SU-DHL-6 (cell line): ENCODE measurements around the gene DIO3.

Experiments
- H2AFZ ChIP-seq: fragments of 200-600 bp; sonication (generic); 2 replicates; pipeline ENCODE4 v1.6.1; 2014; ENCODE audit warnings: low read depth, mild to moderate bottlenecking, moderate library complexity, mixed read lengths, antibody characterized with exemption, low read length; ENCODE audit not compliant: severe bottlenecking
- H3F3A ChIP-seq: fragments of 200-600 bp; shearing (Covaris generic); 2 replicates; pipeline ENCODE4 v1.6.0; 2016; ENCODE audit warnings: antibody characterized with exemption, mild to moderate bottlenecking; ENCODE audit not compliant: insufficient read depth
- H3K27ac ChIP-seq: fragments of 200-600 bp; sonication (generic); 2 replicates; pipeline ENCODE4 v1.5.1; 2016; ENCODE audit warnings: low read depth, mild to moderate bottlenecking, low read length, moderate library complexity, mixed read lengths
- H3K27me3 ChIP-seq: fragments of 200-600 bp; sonication (generic), shearing (Covaris generic); 2 replicates; pipeline ENCODE4 v1.6.0; 2014; ENCODE audit warnings: mild to moderate bottlenecking, low read length
- H3K36me3 ChIP-seq: fragments of 200-600 bp; sonication (generic); 2 replicates; pipeline ENCODE4 v1.6.1; 2014; ENCODE audit warnings: mild to moderate bottlenecking, low read length, mixed read lengths
- H3K4me2 ChIP-seq: fragments of 300-600, 200-600 bp; shearing (Covaris generic), sonication (generic); 2 replicates; pipeline ENCODE4 v1.6.0; 2014; ENCODE audit warnings: low read length, low read depth, mild to moderate bottlenecking; ENCODE audit not compliant: poor library complexity, severe bottlenecking
- H3K4me3 ChIP-seq: fragments of 200-600 bp; sonication (generic); 2 replicates; pipeline ENCODE4 v1.5.1; 2014; ENCODE audit warnings: antibody characterized with exemption, low read length, mild to moderate bottlenecking, mixed read lengths; ENCODE audit not compliant: insufficient read depth, poor library complexity, severe bottlenecking
- H3K79me2 ChIP-seq: fragments of 200-600 bp; sonication (generic); 2 replicates; pipeline ENCODE4 v1.6.1; 2014; ENCODE audit warnings: mild to moderate bottlenecking, low read length, moderate library complexity; ENCODE audit not compliant: insufficient read depth
- H3K9ac ChIP-seq: fragments of 200-600 bp; sonication (generic); 2 replicates; pipeline ENCODE4 v1.7.0; 2014; ENCODE audit warnings: mild to moderate bottlenecking, low read length
- H3K9me2 ChIP-seq: fragments of 200-600 bp; sonication (generic); replicated peaks from 2 replicates; pipeline ENCODE4 v1.6.1; 2014; ENCODE audit warnings: low read length; ENCODE audit not compliant: insufficient read depth
- H3K9me3 ChIP-seq: fragments of 200-600 bp; sonication (generic); 2 replicates; pipeline ENCODE4 v1.6.1; 2014; ENCODE audit warnings: low read length, mixed read lengths; ENCODE audit not compliant: insufficient read depth
- H4K20me1 ChIP-seq: fragments of 200-600 bp; sonication (generic); 2 replicates; pipeline ENCODE4 v1.6.1; 2014; ENCODE audit warnings: low read depth, mild to moderate bottlenecking, antibody characterized with exemption, low read length, moderate library complexity, mixed read lengths
- EZH2phosphoT487 ChIP-seq: fragments of 200-600 bp; sonication (generic), shearing (Covaris generic); conservative IDR thresholded peaks from 2 replicates; pipeline ENCODE4 v1.6.1; 2018; ENCODE audit warnings: mild to moderate bottlenecking, antibody characterized with exemption, low read length, moderate library complexity, mixed read lengths
- TF ChIP-seq, protein P1 (sequence below): fragments of 200-600 bp; sonication (generic); IDR thresholded peaks from one replicate; pipeline ENCODE4 v1.5.1; 2017; ENCODE audit warnings: antibody characterized with exemption, mild to moderate bottlenecking, low read length, moderate library complexity; ENCODE audit not compliant: insufficient read depth, poor library complexity, severe bottlenecking

DIO3 gene

DNA sequence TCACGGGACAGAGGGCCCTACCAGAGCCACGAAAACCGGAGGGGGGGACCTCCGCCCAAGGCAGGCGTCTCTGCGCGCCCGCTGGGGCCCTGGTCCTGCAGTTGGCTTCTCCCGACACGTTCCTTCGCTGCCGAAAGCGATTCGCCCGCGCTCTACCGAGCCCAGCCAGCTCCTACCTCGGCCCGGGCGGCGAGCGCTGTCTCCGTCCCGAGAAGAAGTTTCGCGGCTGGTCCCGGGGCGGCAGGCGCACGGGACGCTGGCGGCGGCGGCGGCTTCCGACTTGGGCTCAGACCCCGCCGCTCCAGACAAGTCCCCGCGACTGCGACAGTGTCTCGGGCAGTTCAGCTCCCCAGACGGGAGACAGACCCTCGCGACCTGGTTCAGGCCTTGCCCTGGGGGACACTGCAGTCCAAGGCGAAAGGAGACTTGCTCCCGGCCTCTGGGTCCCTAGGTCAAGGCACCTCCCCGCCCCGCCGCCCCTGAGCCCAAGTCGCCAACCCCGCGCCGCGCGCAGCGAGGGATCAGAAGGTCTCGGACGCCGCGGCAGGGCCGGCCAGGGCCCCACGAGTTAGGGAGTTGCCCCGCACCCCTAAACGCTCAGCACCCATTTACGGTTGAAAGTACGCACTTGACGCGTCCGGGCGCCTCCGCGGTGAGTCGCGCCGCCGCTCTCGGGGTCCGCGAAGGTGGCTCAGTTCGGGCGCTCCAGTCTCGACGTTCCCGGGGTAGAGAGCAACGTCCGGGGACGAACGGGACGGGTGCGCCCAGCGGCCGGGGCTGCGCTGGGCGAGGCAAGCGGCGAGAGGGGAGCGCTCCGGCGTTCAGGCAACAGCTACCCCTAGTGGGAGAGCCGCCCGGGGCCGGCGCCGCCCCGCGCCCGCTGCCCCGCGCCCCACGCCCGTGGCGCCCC lies 1.4 kb upstream of the DIO3 start:
- H3K4me2 ChIP-seq, result no peak overlapping the region
- H3K9me3 ChIP-seq, result no peaks in the 10 kb centered on the region
- H3K4me3 ChIP-seq, result no peak overlapping the region
- no peak for TF ChIP-seq EZH2phosphoT487
- TF ChIP-seq, protein P1, sequence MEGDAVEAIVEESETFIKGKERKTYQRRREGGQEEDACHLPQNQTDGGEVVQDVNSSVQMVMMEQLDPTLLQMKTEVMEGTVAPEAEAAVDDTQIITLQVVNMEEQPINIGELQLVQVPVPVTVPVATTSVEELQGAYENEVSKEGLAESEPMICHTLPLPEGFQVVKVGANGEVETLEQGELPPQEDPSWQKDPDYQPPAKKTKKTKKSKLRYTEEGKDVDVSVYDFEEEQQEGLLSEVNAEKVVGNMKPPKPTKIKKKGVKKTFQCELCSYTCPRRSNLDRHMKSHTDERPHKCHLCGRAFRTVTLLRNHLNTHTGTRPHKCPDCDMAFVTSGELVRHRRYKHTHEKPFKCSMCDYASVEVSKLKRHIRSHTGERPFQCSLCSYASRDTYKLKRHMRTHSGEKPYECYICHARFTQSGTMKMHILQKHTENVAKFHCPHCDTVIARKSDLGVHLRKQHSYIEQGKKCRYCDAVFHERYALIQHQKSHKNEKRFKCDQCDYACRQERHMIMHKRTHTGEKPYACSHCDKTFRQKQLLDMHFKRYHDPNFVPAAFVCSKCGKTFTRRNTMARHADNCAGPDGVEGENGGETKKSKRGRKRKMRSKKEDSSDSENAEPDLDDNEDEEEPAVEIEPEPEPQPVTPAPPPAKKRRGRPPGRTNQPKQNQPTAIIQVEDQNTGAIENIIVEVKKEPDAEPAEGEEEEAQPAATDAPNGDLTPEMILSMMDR, result no peak
- H3K9ac ChIP-seq, result no peak overlapping the region
- no peak overlapping the region for H3K27ac ChIP-seq
- no peaks in the 10 kb centered on the region for H3F3A ChIP-seq
- no peaks in the 10 kb centered on the region for H3K27me3 ChIP-seq
- no peaks in the 10 kb centered on the region for H3K9me2 ChIP-seq
- H3K36me3 ChIP-seq, result no peaks in the 10 kb centered on the region
- H2AFZ ChIP-seq, result no peak overlapping the region
- H3K79me2 ChIP-seq, result no peaks in the 10 kb centered on the region
- no peaks in the 10 kb centered on the region for H4K20me1 ChIP-seq

DNA sequence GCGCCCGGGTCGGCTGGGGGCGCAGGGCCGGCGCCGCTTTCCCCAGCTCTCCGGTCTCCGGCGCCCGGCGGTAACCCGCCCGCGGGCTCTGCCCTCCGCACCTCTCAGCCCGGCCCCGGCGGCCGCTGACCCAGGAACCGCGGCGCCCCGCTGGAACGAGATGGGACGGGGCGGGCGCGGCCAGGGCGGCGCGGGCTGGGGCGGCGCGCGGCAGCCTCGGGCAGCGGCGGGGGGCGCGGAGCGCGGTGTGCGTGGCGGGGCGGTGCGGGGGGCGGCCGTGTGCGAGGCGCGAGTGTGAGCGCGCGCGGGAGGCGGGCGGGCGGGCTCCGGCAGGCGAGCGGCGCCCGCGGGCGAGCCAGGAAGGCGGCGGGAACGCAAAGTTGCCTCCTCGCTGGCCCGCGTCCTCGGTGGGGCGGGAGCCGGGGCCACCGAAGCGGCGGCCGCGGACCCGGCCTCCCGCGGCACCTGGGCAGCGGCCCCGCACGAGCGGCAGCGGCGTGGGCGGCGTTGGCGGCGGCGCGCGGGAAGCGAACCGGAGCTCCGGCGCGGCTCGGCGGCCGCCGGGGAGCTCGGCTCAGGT lies 671 bp upstream of the DIO3 start:
- Histone ChIP-seq H3K4me2 (no peak overlapping the region), H2AFZ (no peak overlapping the region), H3K27me3 (no peaks in the 10 kb centered on the region), H3K27ac (no peak overlapping the region), H3K9ac (no peak overlapping the region), H4K20me1 (no peaks in the 10 kb centered on the region), H3F3A (no peaks in the 10 kb centered on the region), H3K79me2 (no peaks in the 10 kb centered on the region), H3K36me3 (no peaks in the 10 kb centered on the region), H3K9me2 (no peaks in the 10 kb centered on the region), H3K4me3 (no peak overlapping the region), H3K9me3 (no peaks in the 10 kb centered on the region)
- TF ChIP-seq EZH2phosphoT487, result no peak
- TF ChIP-seq, protein P1, result no peak

DNA sequence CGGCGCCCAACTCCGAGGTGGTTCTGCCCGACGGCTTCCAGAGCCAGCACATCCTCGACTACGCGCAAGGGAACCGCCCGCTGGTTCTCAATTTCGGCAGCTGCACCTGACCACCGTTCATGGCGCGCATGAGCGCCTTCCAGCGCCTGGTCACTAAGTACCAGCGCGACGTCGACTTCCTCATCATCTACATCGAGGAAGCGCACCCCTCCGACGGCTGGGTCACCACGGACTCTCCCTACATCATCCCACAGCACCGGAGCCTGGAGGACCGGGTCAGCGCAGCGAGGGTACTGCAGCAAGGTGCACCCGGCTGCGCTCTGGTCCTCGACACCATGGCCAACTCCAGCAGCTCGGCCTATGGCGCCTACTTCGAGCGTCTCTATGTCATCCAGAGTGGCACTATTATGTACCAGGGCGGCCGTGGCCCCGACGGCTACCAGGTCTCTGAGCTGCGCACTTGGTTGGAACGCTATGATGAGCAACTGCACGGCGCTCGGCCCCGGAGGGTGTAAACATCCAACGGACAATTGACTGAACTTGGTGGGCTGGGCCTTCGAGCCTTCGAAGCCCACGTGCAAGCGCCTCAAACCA lies 699 bp downstream of the DIO3 start:
- H4K20me1 ChIP-seq, result no peaks in the 10 kb centered on the region
- TF ChIP-seq, protein P1, result no peak
- no peak for TF ChIP-seq EZH2phosphoT487
- no peak overlapping the region for H2AFZ ChIP-seq
- no peaks in the 10 kb centered on the region for H3K79me2 ChIP-seq
- H3F3A ChIP-seq, result no peaks in the 10 kb centered on the region
- no peak overlapping the region for H3K9ac ChIP-seq
- no peaks in the 10 kb centered on the region for H3K9me3 ChIP-seq
- H3K36me3 ChIP-seq, result no peaks in the 10 kb centered on the region
- no peaks in the 10 kb centered on the region for H3K9me2 ChIP-seq
- H3K4me3 ChIP-seq, result no peak overlapping the region
- H3K27me3 ChIP-seq, result no peaks in the 10 kb centered on the region
- no peak overlapping the region for H3K27ac ChIP-seq
- H3K4me2 ChIP-seq, result no peak overlapping the region
